Measurements from ENCODE around the gene SURF6. TPM values are rescaled to one million over a fixed set of nuclear protein-coding genes. Genes with fewer than 3 reads are reported as not detected.

Gene SURF6
- total RNA-seq, 2 experiments from 2014 or later: 19.2 to 27.8 TPM

GRCh38 chr9:133357656-133358055 is 21.7 kb upstream of the SURF6 start:
- Histone ChIP-seq H3K9me2 (ENCODE audit: insufficient read depth, low read length) (no peaks in the 10 kb centered on the region), H3K4me1 (ENCODE audit: insufficient read depth, low read length, poor library complexity, severe bottlenecking) (peaks cover 35% of the 10 kb centered on the region), H3K4me2 (ENCODE audit: low read length) (peak overlapping the region; percentile 91), H3K9me3 (ENCODE audit: low read length) (no peaks in the 10 kb centered on the region), H3K36me3 (ENCODE audit: insufficient read depth, low read length) (peaks cover 59% of the 10 kb centered on the region), H3K4me3 (ENCODE audit: low read depth, low read length, poor library complexity, severe bottlenecking) (peak overlapping the region; percentile 78), H4K20me1 (ENCODE audit: insufficient read depth, low read length) (no peaks in the 10 kb centered on the region), H3K79me2 (ENCODE audit: insufficient read depth, low read depth, low read length) (peaks cover 8% of the 10 kb centered on the region; the same call in 1 of the 2 replicates), H2AFZ (ENCODE audit: low read length) (no peak overlapping the region), H3K27ac (ENCODE audit: low read depth, low read length, poor library complexity, severe bottlenecking) (no peak overlapping the region)
- BruUV-seq (replicated peaks): no TSS peak
- POLR2A ChIA-PET: interaction anchor here (1.0 kb wide), 1 partner anchor 23 kb away, joined by 10 read pairs; no protein-coding TSS in a partner anchor
- no peak for TF ChIP-seq EZH2phosphoT487 (IDR thresholded peaks at IDR 0.05; ENCODE audit: borderline replicate concordance, low read depth, low read length)
- no peak for TF ChIP-seq CTCF (conservative IDR thresholded peaks at IDR 0.05; ENCODE audit: low read length)
- CTCF ChIA-PET (ENCODE audit: unreplicated experiment): interaction anchor here (1.1 kb wide), 1 partner anchor 17 kb away, joined by 3 read pairs; no protein-coding TSS in a partner anchor
- intact Hi-C loops (cut with micrococcal nuclease; ENCODE audit: unreplicated experiment): loop anchor here (5.0 kb wide), 1 partner anchor 105 kb away; no protein-coding TSS in a partner anchor
- DNase-seq (ENCODE audit: low spot score): no peak

DNA sequence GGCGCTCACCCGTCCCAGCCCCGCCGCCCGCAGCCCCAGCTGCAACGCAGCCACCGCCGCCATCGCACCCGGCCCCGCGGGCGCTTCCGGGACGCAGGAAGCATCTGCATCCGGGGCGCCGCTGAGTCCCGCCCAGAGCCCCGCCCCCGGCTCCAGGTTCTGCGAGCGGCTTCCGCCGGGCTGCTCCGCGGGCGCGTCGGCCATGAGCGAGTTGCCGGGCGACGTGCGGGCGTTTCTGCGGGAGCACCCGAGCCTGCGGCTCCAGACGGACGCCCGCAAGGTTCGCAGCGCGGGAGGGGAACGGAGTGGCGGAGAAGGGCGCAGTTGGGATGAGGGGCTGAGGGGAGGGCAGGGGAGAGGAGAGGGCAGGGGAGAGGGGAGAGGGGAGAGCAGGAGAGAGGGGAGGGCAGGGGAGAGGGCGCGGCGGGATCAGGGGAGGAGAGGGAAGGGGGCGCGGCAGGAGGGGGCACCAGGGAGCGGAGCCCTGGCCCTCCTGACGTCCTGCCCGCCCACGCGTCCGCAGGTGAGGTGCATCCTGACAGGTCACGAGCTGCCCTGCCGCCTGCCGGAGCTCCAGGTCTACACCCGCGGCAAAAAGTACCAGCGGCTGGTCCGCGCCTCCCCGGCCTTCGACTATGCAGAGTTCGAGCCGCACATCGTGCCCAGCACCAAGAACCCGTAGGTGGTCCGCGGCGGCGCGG is 20.6 kb upstream of the SURF6 start, which contains the start of the genes SURF1 and SURF2:
Gene SURF1 (minus strand): TSS at position 97 of the 701 bp plus-strand sequence. CDS start 34 bp downstream, at position 63.
Gene SURF2 (plus strand): TSS at position 160 of the 701 bp plus-strand sequence. CDS start 43 bp downstream, at position 203.
- DNase-seq (ENCODE audit: low spot score): peak; percentile 92
- Histone ChIP-seq H4K20me1 (ENCODE audit: insufficient read depth, low read length) (no peaks in the 10 kb centered on the region), H3K36me3 (ENCODE audit: insufficient read depth, low read length) (peaks cover 59% of the 10 kb centered on the region), H2AFZ (ENCODE audit: low read length) (peak within 1 kb of the TSS; percentile 56; the same call in 1 of the 2 replicates), H3K27ac (ENCODE audit: low read depth, low read length, poor library complexity, severe bottlenecking) (peak within 1 kb of the TSS; percentile 52), H3K79me2 (ENCODE audit: insufficient read depth, low read depth, low read length) (peaks cover 8% of the 10 kb centered on the region; the same call in 1 of the 2 replicates), H3K9me3 (ENCODE audit: low read length) (no peaks in the 10 kb centered on the region), H3K4me3 (ENCODE audit: low read depth, low read length, poor library complexity, severe bottlenecking) (peak within 1 kb of the TSS; percentile 78), H3K4me1 (ENCODE audit: insufficient read depth, low read length, poor library complexity, severe bottlenecking) (peaks cover 35% of the 10 kb centered on the region), H3K9me2 (ENCODE audit: insufficient read depth, low read length) (no peaks in the 10 kb centered on the region), H3K4me2 (ENCODE audit: low read length) (peak within 1 kb of the TSS; percentile 91)
- CTCF ChIA-PET (ENCODE audit: unreplicated experiment): interaction anchor here (1.1 kb wide), 1 partner anchor 18 kb away, joined by 3 read pairs; no protein-coding TSS in a partner anchor
- POLR2A ChIA-PET: interaction anchor here (0.5 to 1.4 kb wide), 3 partner anchors 24 to 1325 kb away, joined by 5 to 10 read pairs (median 6); no protein-coding TSS in a partner anchor
- intact Hi-C loops (cut with micrococcal nuclease; ENCODE audit: unreplicated experiment): loop anchor here (1.0 to 5.0 kb wide), 2 partner anchors 20 to 106 kb away; partner anchors contain the start of genes STKLD1 and SURF4
- BruUV-seq (replicated peaks): no TSS peak
- TF ChIP-seq CTCF (conservative IDR thresholded peaks at IDR 0.05; ENCODE audit: low read length) (peak; percentile 41), EZH2phosphoT487 (IDR thresholded peaks at IDR 0.05; ENCODE audit: borderline replicate concordance, low read depth, low read length) (no peak)

Data from OCI-LY7 (cell line).